Measurements from ENCODE around the gene OR52I1.

Gene OR52I1

GRCh38 chr11:4593739-4594138 is at the start of gene OR52I1:
TSS of gene OR52I1 (plus strand) at chr11:4594039. CDS start at chr11:4594039, 0 bp downstream.
- no peak for FAIRE-seq

GRCh38 chr11:4544891-4545290 is 48.9 kb upstream of the OR52I1 start, which contains the start of gene OR52M1:
TSS of gene OR52M1 (plus strand) at chr11:4545191. CDS start at chr11:4545191, 0 bp downstream.
- FAIRE-seq, result no peak
- DNase-seq (ENCODE audit: low spot score), result no peak

More at GRCh38 chr11:4593739-4594138, at the start of gene OR52I1:
- DNase-seq (ENCODE audit: low spot score), result no peak

- DNase-seq (ENCODE audit: low spot score) (no peak), FAIRE-seq (no peak)
Observed at GRCh38 chr11:4546878-4547277, 47.0 kb upstream of the OR52I1 start.

GRCh38 chr11:4547416-4547815 is 46.4 kb upstream of the OR52I1 start:
- no peak for DNase-seq (ENCODE audit: low spot score)
- FAIRE-seq, result no peak

- no peak for FAIRE-seq
- DNase-seq (ENCODE audit: low spot score), result no peak
Observed at GRCh38 chr11:4551346-4551979, 42.4 kb upstream of the OR52I1 start.

- no peak for FAIRE-seq
- no peak for DNase-seq (ENCODE audit: low spot score)
Observed at GRCh38 chr11:4559527-4560440, 34.1 kb upstream of the OR52I1 start.

- DNase-seq (ENCODE audit: low spot score) (no peak), FAIRE-seq (no peak)
Observed at GRCh38 chr11:4560467-4560866, 33.4 kb upstream of the OR52I1 start.

GRCh38 chr11:4565371-4565770 is 28.5 kb upstream of the OR52I1 start:
- FAIRE-seq (no peak), DNase-seq (ENCODE audit: low spot score) (no peak)

GRCh38 chr11:4569075-4569474 is 24.8 kb upstream of the OR52I1 start:
- FAIRE-seq (no peak), DNase-seq (ENCODE audit: low spot score) (no peak)

GRCh38 chr11:4576880-4577279 is 17.0 kb upstream of the OR52I1 start:
- DNase-seq (ENCODE audit: low spot score) (no peak), FAIRE-seq (no peak)

- DNase-seq (ENCODE audit: low spot score) (no peak), FAIRE-seq (no peak)
Observed at GRCh38 chr11:4577761-4578160, 16.1 kb upstream of the OR52I1 start.

- FAIRE-seq (no peak), DNase-seq (ENCODE audit: low spot score) (no peak)
Observed at GRCh38 chr11:4578624-4579023, 15.2 kb upstream of the OR52I1 start.

GRCh38 chr11:4580124-4580523 is 13.7 kb upstream of the OR52I1 start:
- FAIRE-seq, result no peak
- no peak for DNase-seq (ENCODE audit: low spot score)

- DNase-seq (ENCODE audit: low spot score), result no peak
Observed at GRCh38 chr11:4581443-4581842, 12.4 kb upstream of the OR52I1 start, which contains the start of gene OR52I2. TSS of gene OR52I2 (plus strand) at chr11:4581743.

GRCh38 chr11:4589017-4589416 is 4.8 kb upstream of the OR52I1 start:
- FAIRE-seq, result no peak
- no peak for DNase-seq (ENCODE audit: low spot score)

More at GRCh38 chr11:4581443-4581842, 12.4 kb upstream of the OR52I1 start, which contains the start of gene OR52I2:
- FAIRE-seq, result no peak

GRCh38 chr11:4605057-4605456 is 11.2 kb downstream of the OR52I1 start:
- no peak for DNase-seq (ENCODE audit: low spot score)
- FAIRE-seq, result no peak

- DNase-seq (ENCODE audit: low spot score) (no peak), FAIRE-seq (no peak)
Observed at GRCh38 chr11:4606231-4607015, 12.6 kb downstream of the OR52I1 start.

GRCh38 chr11:4607096-4607495 is 13.3 kb downstream of the OR52I1 start:
- FAIRE-seq (no peak), DNase-seq (ENCODE audit: low spot score) (no peak)

GRCh38 chr11:4607781-4608666 is 14.2 kb downstream of the OR52I1 start, which contains the start of gene TRIM68:
TSS of gene TRIM68 (minus strand) at chr11:4608231. CDS start at chr11:4605504, 2,727 bp downstream.
- peak; percentile 83 for DNase-seq (ENCODE audit: low spot score)
- FAIRE-seq, result peak; percentile 91

- no peak for FAIRE-seq
- DNase-seq (ENCODE audit: low spot score), result no peak
Observed at GRCh38 chr11:4610258-4610935, 16.6 kb downstream of the OR52I1 start.

Data from RCC 7860 (cell line).